Endometrium (tissue), 2 donors: Measurements from ENCODE around the gene MYO1D.
"Not testable (repeated sequence)": the region's sequence is repeated elsewhere in the genome, so short reads cannot be mapped to it uniquely, and the experiment has no call there.

ENCODE experiments used
- FAIRE-seq: peaks from 2 replicates; lab custom pipeline; 2012; peaks lifted over from hg19 to GRCh38; lab: Jason Lieb, UNC
- donor health status: control.
- donor health status: control.

MYO1D gene

DNA sequence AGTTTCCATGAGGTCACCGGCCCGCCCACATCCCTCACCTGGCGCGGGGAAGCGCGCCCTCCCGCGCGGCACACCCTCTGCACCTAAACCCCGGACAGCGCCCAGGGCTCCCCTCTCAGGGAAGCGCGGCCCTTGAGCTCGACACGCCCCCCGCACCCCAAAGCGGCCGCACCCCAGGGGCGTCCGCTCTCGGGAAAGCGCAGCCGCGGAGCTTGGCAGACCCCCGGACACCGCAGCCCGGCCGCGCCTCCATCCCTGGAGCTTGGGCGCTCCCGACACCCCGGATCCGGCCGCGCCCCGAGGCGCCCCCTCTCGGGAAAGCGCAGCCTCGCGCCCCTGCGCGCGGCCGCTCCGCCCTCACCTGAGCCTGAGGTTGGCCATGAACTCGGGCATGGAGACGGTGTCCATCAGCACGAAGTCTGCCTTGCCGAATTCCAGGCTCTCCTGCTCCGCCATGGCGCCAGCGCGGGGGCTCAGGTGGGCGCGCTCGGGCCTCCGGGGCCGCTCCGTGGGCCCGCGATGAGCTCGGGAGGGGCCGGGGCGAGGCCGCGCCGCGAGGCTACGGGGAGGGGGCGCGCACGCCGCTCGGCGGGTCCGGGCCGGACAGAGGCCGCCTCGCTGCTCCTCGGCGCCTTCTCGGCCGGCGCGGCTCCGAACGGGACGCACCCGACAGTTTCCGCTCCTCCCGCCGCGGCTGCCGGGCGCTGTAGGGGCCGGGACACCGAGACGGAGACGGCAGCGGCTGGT, at the start of gene MYO1D:
MYO1D (minus strand) TSS at position 708 of the 747 bp plus-strand sequence; CDS start at position 456, 252 bp downstream.
- no peak for FAIRE-seq

DNA sequence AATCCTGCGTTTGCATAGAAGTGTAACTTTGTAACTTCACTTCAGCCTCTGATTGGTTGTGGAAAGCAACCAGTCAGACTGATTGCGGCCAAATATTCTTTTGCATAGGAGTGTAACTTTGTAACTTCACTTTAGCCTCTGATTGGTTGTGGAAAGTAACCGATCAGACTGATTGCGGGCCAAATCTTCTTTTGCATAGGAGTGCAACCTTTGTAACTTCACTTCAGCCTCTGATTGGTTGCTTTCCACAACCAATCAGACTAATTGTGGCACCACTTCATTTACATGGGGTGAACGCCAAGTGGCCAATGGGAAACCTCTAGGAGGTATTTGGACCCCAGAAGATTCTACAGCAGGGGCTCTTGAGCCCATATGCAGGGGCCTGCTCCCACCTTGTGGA, 49.3 kb upstream of the MYO1D start:
- FAIRE-seq = no peak

DNA sequence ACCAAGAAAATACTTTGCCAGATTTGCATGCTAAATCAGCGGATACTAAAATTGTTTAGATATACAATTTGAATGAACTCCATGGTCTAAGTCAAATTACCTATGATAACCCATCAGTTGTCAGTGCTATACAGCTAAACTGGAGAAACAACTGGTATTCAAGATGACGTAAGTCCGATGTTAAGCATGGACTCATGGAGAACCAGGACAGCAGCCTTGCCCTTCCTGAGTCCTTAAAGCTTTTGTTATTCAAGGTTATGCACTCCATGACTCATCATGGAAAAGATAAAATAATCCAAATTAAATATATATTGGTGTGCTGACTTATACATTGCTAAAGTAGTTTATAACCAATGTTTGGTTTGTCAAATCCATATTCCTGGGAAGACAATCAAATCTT, 47.0 kb upstream of the MYO1D start:
- not testable (repeated sequence) for FAIRE-seq

DNA sequence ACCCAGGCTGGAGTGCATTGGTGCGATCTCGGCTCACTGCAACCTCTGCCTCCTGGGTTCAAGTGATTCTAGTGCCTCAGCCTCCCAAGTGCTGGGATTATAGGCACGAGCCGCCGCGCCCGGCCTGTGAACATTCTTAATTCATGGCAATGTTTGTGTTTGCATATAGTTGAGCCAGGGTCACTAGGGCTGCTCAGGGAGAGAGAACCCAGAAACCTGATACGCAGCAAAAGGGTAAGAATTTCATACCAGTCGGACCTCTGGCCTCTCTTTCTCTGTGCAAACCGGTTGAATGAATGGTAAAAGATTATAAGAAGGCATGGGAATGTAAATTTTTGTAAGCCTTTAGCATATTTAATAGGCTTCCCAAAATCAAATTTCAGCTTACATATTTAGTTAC, 44.1 kb upstream of the MYO1D start:
- no peak for FAIRE-seq

DNA sequence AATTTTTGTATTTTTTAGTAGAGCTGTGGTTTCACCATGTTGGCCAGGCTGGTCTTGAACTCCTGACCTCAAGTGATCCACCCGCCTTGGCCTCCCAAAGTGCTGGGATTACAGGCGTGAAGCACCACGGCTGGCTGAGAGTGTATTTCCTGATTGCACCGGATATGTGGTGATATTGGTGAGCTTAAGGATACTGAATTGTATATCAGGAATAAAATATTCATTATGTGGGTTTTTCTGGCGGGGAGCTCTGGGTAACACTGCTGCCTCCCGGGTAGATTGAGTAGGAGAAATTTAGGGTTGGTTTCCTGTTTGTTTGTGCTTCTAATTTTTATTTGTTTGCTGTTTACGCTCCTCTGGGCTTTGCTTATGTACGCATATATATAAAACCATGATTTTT, 43.4 kb upstream of the MYO1D start:
- no peak for FAIRE-seq

DNA sequence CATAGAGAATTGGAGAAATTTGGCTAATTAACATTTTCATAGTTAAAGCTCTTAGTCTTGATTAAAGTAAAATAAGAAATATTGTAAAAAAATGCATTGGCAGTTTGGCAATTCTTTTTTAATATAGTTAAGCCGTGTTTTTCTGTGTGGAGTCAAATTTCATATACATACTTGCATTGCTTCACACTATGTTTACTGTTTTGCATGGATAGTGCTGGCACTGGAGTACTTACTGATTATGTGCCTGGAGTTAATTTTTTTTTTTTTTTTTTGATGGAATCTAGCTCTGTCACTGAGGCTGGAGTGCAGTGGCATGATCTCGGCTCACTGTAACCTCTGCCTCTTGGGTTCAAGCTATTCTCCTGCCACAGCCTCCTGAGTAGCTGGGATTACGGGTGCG, 43.0 kb upstream of the MYO1D start:
- FAIRE-seq = not testable (repeated sequence)

DNA sequence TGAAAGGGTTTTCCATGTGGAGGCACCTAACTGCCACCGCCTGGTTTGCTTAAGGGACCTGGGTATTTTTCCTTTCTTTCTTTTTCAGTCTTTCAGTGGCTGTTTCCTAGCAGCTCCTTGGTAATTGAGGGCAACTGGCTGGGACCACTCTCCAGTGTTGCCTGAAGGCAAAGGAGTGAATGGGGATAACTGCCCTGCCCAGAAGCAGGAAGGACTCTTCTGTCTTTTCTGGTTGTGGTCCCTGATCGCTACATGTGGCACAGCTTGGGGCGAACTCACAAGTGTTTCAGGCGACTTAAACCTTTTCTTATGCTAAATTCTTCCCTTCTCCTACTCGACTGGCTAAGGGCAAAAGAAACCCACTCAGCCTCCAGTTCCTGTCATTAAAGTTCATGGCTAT, 40.9 kb upstream of the MYO1D start:
- FAIRE-seq = no peak

DNA sequence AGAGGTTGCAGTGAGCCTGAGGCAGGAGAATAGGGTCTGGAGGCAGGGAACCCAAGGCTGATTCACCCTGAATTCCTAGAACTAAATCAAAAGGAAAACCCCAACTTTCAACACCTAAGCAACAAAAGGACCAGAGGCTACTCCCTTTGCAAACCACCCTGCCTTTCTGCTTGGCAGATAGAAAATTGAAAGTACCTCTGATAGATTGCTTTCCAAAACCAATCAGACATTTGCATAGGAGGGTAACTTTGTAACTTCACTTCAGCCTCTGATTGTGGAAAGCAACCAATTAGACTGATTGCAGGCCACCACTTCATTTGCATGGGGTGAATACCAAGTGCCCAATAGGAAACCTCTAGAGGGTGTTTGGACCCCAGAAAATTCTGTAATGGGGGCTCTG, 40.2 kb upstream of the MYO1D start:
- no peak for FAIRE-seq

DNA sequence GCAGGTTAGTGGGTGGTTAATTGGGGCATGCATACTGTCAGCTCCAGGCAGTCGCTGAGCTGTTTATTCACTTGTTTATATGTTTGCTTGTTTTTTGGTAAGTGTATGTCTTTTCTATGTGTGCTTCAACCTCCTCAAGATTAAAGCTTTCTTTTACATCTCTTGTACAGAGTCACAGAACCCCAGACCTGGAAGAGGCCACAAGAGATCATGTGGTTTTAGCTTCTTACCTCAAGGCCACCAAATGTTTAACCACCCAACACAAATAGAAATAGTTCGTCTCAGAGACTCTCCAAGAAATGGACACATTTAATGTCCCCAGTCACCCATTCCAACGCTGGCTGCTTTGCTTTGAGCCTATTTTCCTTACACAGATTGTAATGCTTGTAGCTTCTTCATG, 39.2 kb upstream of the MYO1D start:
- FAIRE-seq = no peak

DNA sequence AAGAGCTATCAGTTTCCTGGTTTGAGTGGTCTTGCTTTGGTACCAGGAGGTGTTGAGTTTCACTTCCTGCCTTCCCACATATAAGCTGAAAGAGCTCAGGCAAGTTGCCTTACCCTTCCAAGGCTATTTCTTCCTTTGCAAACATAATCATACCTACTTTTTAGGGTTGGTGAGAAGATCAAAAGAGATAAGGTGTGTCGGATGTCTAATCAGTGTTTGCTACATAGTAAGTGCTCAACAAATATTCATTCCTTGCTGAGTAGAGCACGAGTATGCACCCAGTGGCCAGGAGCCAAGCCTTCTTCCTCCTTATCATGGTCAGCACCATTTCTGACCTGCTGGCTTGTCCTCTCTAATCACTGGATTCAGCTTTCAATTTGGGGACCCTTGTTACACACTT, 38.3 kb upstream of the MYO1D start:
- no peak for FAIRE-seq

DNA sequence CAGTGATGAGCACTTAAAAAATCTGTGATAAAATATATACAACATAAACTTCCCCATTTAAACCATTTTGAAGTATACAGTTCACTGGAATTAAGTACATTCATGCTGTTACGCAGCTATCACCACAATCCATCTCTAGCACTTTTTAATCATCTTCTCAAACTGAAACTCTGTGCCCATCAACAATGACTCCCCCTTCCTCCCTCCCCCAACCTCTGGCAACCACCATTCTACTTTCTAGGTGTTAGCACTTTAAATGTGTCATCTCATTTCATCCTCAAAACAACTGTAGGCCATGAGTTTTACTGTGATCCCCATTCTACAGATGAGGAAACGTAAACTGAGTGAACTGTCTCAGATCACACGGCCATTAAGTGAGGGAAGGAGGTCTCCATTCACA, 37.3 kb upstream of the MYO1D start:
- FAIRE-seq = no peak

DNA sequence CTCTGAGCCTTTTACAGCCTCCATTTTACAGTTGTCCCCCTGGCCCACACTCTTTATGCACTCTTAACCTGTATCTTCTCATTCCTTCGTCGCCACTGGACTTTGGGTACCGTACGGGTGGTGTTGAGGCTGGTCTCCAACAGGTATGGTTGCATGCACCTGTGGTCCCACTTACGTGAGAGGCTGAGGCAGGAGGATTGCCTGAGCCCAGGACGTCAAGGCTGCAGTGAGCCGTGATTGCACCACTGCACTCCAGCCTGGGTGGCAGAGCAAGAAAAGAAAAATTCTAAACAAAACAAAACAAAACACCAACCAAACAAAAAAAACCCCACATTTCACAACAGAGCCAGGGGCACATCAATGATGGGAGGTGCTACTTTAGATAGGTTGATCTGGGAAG, 36.7 kb upstream of the MYO1D start:
- no peak for FAIRE-seq

DNA sequence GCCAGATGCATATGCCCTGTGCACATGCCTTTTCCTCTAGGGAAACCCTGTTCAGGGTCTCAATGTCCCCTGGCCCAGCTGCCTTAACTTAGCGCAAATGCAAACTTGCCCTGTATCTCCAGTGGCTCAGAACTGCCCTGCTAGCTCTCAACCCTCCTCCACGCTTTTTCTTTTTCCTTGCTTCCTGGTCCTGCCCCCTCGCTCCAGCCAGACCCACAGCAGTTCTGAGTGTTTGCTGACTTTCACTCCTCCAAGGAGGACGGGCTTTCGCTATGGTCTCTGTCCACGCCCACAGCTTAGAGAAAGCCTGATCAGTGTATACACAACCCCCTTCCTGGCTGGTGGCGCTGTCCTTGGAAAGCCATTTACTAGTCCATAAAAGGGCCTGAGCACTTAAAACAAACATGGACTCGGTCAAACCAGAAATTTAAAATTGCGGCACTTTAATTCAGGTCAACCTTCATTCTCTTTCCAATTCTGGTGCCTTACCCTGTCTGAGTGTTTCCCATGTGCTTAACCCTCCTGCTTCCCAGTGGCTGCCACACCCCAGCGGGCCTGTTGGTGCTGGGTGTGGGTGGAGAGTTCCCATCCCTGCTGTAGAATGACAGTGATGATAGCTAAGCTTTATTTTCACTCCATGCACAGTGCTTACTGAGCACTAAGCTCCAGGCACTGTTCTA, 35.4 kb upstream of the MYO1D start:
- FAIRE-seq = peak; percentile 92

DNA sequence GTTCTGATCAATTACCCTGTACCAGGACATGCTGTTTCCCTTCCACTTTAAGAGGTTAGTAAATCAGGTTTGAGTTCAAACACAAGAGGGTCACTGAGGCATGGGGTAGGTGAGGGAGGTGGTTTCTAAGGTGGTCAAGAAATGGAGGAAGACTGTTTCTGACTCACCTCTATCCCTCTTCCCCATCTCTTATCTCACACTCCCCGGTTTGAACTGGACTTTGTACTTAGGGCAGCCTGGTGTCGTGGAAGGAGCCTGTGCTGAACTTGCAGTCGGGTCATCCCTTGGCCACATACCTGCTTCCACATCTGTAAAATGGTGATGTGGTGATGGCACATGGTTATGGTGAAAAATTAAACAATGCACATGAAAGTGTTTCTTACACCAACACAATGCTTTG, 33.8 kb upstream of the MYO1D start:
- FAIRE-seq = no peak

DNA sequence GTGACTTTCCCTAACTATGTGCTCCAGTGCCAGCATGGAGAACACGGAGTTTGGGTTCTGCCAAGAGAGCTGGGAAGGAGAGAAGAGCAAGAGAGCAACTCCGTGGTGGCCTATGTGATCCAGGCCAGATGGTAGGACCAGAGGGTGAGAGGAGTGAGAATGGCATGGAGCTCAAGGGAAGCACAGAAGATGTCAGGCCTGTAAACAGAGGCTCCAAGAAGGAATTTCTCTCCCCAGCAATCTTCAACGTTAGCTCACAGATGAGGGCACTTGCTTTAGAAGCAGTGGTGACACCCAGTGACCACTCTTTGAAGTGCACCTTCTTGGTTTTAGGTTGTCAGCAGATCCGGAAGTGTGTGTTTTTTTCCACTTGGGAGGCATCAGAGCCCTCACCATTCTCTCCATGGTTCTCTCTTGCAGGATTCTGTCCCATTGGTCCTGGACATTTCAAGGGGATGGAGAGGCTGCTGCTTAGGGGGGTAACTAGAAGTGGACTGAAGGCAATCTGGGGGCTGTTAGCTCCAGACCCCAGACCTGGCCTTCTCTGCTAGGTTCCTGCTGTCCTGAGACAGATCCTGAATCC, 33.0 kb upstream of the MYO1D start:
- peak; percentile 64 for FAIRE-seq

DNA sequence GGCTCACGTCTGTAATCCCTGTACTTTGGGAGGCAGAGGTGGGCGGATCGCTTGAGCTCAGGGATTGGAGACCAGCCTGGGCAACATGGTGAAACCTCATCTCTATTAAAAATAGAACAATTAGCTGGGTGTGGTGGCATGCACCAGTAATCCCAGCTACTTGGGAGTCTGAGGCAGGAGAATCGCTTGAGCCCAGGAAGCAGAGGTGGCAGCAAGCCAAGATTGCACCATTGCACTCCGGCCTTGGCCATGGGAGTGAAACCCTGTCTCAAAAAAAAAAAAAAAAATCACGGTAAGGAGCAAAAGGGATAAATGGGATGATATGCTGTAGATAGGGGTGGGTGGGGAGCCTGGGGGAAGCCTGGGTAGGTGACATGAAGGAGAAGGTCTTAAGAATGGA, 30.7 kb upstream of the MYO1D start:
- FAIRE-seq = no peak

DNA sequence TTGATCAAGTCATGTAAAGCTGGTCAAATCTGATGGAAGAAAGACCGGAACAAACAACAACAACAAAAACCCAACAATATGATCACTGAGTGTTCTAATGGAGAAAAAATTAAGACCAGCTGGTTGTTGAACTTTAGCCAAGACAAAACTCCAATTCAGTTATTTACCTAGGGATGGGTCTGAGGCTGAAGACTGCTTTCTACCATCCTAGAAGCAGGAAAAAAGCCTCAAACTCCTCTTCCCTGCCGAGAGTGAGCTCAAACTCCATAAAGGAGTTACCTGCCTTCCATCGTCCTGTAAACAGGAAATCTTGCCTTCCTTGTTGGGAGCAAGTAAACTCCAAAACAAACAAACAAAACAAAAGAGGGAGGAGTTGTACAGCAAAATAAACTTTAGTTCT, 28.0 kb upstream of the MYO1D start:
- FAIRE-seq = no peak

DNA sequence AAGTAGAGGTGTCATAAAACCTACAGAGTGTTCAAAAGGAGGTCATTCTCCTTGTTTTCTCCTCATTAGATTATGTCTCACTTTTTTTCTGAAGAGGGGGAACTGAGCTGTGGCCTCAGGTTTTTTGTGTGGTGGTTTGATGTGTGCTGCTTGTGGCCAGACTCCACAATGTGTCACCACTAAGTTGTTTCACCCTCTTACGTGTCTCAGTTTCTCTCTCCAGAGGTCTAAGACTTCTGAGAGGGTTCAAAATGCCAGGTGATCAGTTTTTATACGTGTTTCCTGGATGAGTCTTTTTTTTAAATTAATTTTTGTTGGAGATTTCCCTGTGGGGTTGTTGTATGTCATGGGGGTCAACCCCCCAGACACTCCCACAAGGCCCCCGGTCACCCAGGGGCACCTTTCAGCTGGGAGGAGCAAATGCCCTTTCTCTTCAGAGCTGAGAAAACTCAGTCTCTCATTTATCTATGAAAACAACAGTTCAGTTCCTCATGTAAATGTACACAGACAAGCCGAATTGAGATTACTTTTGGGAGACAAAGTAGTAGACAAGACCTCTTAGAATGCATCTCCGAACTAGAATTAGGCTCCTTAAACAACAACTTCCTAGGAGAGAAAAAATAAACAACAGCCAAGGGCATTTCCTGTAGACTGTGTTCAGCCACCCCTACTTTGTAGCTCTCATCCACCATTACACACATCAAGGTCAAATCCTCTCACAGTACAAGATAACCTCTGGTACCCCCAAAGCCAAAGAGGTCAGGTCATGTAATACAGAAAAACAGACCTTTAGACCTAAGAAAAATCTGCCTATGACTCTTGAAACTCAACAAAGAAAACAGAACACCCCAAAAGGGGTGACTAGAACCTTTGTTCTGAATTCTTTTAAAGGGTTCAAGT, 27.1 kb upstream of the MYO1D start:
- FAIRE-seq = no peak

DNA sequence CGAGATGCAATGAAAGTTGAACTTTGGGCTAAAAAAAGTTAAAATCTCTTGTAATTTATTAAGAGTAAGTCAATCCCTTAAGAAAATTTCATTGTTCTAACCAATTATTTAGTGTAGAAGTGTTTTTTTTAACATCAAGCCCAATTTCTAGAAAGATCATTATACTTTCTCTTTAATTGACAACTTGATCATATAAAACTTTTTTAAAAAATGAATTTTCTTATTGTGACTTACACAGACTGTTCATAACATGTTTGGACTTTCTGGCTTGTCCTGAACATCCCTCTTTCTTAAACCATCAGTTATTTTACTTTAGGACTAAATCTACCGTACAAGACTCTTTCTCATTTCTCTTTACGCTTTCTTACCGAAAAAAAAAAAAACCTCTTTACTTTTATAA, 24.8 kb upstream of the MYO1D start:
- FAIRE-seq = no peak

DNA sequence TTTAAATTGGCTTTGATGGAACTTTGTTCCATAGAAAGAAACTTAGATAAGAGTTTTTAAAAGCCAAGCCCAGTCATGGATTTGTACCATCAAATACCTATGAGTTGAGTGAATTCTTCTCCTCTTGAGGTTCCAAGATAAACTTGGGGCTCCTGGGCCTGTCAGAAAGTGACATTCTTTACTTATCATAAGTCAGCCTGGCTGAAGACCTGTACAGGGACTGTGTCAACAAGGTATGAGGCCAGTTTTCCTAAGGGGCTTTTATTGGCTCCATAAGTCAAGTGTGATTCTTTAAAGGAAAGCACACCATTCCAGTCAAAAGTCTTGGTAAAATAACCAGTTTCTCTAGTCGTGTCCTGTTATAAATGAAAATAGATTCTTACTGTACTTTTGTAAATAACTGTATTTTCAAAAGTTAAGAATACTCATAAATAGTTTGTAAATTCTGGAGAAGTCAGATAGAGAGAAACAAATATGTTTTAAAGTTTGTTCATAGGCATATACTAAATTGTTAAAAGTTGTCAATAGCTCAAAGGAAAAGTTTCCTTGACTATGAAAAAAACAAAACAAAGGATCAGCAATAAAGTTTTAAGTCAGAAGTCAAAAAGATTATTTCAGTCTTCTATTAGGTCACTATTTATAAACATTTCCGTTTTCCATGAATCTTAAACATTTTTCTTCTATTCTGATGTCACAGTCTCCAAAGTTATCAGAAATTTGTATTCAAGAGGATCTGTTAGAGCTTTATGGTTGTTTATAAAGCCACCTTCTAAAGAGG, 22.5 kb upstream of the MYO1D start:
- no peak for FAIRE-seq

DNA sequence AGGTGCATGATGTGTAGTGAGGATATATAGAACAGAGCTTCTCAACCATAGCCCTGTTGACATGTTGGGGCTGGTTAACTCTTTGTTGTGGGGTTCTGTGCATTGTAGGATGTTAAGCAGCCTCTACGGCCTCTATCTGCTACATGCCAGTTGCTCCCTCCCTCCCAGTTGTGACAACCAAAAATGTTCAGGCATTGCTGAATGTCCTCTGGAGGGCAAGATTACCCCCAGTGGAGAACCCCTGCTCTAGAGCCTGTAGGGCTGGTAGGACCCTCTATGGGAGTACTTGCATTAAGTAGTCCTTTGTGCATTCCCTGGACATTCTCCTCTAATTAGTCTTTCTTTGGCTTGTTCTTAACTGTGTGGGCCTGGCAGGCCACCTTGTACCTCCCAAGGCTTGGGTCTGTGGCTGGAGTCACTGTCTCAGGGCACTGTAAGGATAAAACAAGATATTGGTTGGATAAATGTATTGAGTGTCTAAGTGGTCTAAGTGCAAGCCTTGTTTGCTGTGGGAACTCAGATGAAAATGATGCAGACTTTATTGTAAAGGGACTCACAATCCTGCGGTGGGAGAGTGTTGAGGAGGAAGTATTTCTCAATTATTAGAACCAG, 19.8 kb upstream of the MYO1D start:
- no peak for FAIRE-seq
